Chondrocyte (in vitro differentiated cells): Measurements from ENCODE around the gene C1RL. TPM values are rescaled to one million over a fixed set of nuclear protein-coding genes. Genes with fewer than 3 reads are reported as not detected.

ENCODE experiments used
- DNase-seq: peaks from one replicate; pipeline ENCODE4 v3.0.0; 2021; ENCODE audit warnings: mixed read lengths, low spot score
- H3K27ac Mint-ChIP-seq: one replicate; pipeline ENCODE4 v1.8.0; 2021; ENCODE audit warnings: mild to moderate bottlenecking, moderate library complexity, mixed read lengths; ENCODE audit not compliant: unreplicated experiment
- H3K27me3 Mint-ChIP-seq: 2 replicates; pipeline ENCODE4 v1.8.0; 2021; ENCODE audit warnings: low read depth, mixed read lengths
- H3K36me3 Mint-ChIP-seq: 2 replicates; pipeline ENCODE4 v1.8.0; 2021; ENCODE audit warnings: low read depth, mixed read lengths
- H3K4me1 Mint-ChIP-seq: 2 replicates; pipeline ENCODE4 v1.8.0; 2021; ENCODE audit warnings: low read depth, mild to moderate bottlenecking, mixed read lengths
- H3K4me3 Mint-ChIP-seq: one replicate; pipeline ENCODE4 v1.8.0; 2021; ENCODE audit warnings: mild to moderate bottlenecking, moderate library complexity, mixed read lengths; ENCODE audit not compliant: unreplicated experiment
- H3K9me3 Mint-ChIP-seq: 2 replicates; pipeline ENCODE4 v1.8.0; 2021; ENCODE audit warnings: low read depth, mixed read lengths
- total RNA-seq: library from RNA; stranded (reverse); gene quantifications from 3 replicates; pipeline ENCODE4 v1.2.1, GENCODE V29; 2021
- TF ChIP-seq, protein P1 (sequence below): fragments of 200-600 bp; sonication (generic); IDR thresholded peaks from 2 replicates; pipeline ENCODE4 v1.5.0; 2021; ENCODE audit warnings: antibody characterized with exemption, mild to moderate bottlenecking, moderate library complexity

Gene C1RL
- total RNA-seq, 1 donor from 2014 or later: 21.0 TPM

DNA sequence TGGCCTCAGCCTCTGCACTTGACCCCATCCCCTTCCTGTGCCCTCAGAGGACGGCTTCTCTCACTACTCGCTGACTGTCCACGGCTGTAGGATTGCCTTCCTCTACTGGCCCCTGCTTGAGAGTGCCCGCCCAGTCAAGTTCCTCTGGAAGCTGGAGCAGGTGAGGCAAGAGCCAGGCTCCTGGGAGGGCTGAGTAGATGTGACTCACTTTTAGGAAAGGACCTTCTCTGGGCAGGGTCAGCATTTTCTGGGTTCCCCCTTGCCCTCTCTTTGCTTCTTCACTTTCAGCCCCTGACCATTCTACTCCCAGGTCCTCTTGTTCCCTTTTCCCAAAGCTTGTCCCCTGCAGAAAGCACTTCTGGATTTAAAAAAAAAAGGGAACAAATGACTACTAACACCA, 28.9 kb upstream of the C1RL start:
- H3K4me3 Mint-ChIP-seq: no peak overlapping the region
- TF ChIP-seq, protein P1, sequence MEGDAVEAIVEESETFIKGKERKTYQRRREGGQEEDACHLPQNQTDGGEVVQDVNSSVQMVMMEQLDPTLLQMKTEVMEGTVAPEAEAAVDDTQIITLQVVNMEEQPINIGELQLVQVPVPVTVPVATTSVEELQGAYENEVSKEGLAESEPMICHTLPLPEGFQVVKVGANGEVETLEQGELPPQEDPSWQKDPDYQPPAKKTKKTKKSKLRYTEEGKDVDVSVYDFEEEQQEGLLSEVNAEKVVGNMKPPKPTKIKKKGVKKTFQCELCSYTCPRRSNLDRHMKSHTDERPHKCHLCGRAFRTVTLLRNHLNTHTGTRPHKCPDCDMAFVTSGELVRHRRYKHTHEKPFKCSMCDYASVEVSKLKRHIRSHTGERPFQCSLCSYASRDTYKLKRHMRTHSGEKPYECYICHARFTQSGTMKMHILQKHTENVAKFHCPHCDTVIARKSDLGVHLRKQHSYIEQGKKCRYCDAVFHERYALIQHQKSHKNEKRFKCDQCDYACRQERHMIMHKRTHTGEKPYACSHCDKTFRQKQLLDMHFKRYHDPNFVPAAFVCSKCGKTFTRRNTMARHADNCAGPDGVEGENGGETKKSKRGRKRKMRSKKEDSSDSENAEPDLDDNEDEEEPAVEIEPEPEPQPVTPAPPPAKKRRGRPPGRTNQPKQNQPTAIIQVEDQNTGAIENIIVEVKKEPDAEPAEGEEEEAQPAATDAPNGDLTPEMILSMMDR: no peak

DNA sequence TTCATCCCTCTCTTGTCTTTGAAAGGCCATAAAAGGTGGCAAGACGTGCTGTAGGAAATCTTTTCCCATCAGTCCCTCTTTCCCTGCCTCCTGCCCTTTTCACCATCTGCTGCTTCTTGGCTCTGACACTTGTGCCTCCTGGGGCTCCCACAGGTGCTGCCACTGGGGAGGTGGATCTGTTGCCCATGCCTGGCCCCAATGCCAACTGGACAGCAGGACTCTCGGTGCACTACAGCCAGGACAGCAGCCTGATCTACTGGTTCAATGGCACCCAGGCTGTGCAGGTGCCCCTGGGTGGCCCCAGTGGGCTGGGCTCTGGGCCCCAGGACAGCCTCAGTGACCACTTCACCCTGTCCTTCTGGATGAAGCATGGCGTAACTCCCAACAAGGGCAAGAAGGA, 27.7 kb upstream of the C1RL start:
- Mint-ChIP-seq H3K27ac (no peak overlapping the region), H3K4me3 (no peak overlapping the region), H3K9me3 (peaks cover 2% of the 10 kb centered on the region), H3K27me3 (no peaks in the 10 kb centered on the region), H3K36me3 (peaks cover 25% of the 10 kb centered on the region), H3K4me1 (peaks cover 9% of the 10 kb centered on the region)
- TF ChIP-seq, protein P1: no peak
- no peak for DNase-seq

More for the DNA sequence above, 28.9 kb upstream of the C1RL start:
- Mint-ChIP-seq H3K9me3 (peaks cover 5% of the 10 kb centered on the region), H3K4me1 (no peaks in the 10 kb centered on the region), H3K27me3 (no peaks in the 10 kb centered on the region), H3K27ac (no peak overlapping the region), H3K36me3 (peaks cover 32% of the 10 kb centered on the region)
- DNase-seq: no peak

DNA sequence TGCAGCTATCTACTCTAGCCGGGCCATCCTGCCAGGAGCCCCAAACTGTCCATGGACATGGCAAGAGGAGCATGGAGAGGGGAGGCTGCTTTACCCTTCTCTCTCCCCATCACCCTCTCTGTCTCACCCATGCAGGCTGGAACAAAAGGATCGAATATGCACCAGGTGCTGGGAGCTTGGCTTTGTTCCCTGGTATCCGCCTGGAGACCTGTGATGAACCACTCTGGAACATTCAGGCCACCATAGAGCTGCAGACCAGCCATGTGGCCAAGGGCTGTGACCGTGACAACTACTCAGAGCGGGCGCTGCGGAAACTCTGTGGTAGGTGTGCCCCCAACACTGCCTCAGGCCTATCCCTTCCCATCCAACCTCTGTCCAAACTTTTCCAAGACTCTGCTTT, 27.1 kb upstream of the C1RL start:
- Mint-ChIP-seq H3K4me3 (no peak overlapping the region), H3K4me1 (peaks cover 15% of the 10 kb centered on the region), H3K27ac (no peak overlapping the region), H3K9me3 (no peaks in the 10 kb centered on the region), H3K27me3 (no peaks in the 10 kb centered on the region), H3K36me3 (peaks cover 19% of the 10 kb centered on the region)
- DNase-seq: no peak
- TF ChIP-seq, protein P1: no peak

DNA sequence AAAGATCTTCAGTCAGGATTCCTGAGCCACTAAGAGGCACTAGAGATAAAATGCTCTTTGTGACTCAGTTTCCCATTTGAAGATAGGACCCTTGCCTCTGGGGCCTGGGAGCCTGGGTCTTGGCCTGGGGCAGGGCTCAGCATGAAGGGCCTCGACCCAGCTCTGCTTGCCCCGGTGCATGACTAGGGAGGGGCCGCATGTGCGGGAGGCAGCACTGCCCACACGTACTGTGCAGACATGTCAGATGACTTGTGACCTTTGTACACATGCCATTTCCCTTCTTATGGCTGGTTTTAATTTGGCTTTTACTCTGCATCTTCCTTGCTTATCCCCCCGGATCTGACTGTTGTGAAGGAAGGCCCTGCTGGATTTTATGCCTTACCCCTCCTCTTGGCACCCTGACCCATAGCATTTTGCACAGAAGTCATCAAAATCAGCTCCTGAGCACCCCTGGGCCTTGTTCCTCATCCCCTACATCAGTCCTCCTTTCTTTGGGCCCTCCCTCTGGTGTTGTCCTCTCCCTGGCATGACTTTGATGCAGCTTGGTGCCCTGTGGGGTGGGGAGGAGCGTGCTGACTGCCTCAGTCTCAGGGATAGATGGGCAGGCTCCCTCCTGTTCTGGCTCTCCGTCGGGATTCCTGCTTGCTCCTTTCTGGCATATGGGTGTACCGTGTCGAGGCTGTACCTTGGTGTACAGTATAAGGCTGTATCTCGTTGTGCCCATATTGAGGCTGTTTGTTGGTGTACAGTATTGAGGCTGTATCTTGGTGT, 25.6 kb upstream of the C1RL start:
- Mint-ChIP-seq H3K27me3 (no peaks in the 10 kb centered on the region), H3K27ac (no peak overlapping the region), H3K36me3 (peaks cover 18% of the 10 kb centered on the region), H3K4me3 (no peak overlapping the region), H3K4me1 (peaks cover 21% of the 10 kb centered on the region), H3K9me3 (no peaks in the 10 kb centered on the region)
- DNase-seq: no peak
- TF ChIP-seq, protein P1: no peak

DNA sequence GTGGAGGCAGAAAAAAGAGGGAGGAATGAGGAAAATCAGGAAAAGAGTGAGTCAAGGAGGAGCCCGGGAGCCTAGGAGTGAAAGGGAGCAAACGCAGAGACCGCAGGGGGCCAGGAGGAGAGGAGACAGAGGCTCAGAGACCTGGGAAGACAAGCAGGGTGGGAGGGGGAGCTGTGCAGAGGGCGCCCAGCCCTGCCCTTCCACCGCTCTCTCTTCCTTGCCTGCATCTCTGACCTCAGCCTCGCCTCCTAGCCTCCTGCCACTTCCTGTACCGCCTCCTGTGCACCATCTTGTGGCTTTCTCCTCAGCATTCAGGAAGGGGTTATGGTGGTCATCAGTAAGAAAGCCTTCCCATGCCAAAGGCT, 22.5 kb upstream of the C1RL start:
- Mint-ChIP-seq H3K9me3 (no peaks in the 10 kb centered on the region), H3K27ac (no peak overlapping the region)

More for the DNA sequence above, 22.5 kb upstream of the C1RL start:
- Mint-ChIP-seq H3K4me3 (peak overlapping the region; percentile 89), H3K36me3 (peaks cover 11% of the 10 kb centered on the region), H3K4me1 (peaks cover 26% of the 10 kb centered on the region), H3K27me3 (no peaks in the 10 kb centered on the region)
- TF ChIP-seq, protein P1: no peak
- no peak for DNase-seq
